Panc1 (cell line): ENCODE results near the gene WNT7A. TPM values are rescaled to one million over a fixed set of nuclear protein-coding genes. Genes with fewer than 3 reads are reported as not detected.

ENCODE experiments used
- ATAC-seq: fragments of 200-7000 bp; cut with Tn5 transposase; 2 replicates; pipeline ENCODE4 v1.9.1; 2020; ENCODE audit warnings: mild to moderate bottlenecking, moderate library complexity
- BruUV-seq: library from RNA; stranded (reverse); fragments of 400-500 nt; replicated peaks from 2 replicates; lab custom pipeline; 2021; lab: Mats Ljungman, UMichigan
- CTCF ChIA-PET: fragments of 300-600 bp; sonication (Branson Sonifier 250); formaldehyde crosslinking; loops from one replicate; lab custom pipeline; 2022; ENCODE audit warnings: antibody characterized with exemption; lab: Charles Lee
- POLR2A ChIA-PET: fragments of 300-600 bp; sonication (Branson Sonifier 250); formaldehyde crosslinking; loops from one replicate; lab custom pipeline; 2022; ENCODE audit warnings: antibody characterized with exemption; lab: Charles Lee
- DNase-seq: peaks from one replicate; pipeline ENCODE4 v3.0.0-alpha.2; 2010; ENCODE audit warnings: low read depth, low spot score
- H3K27ac ChIP-seq: 2 replicates; pipeline ENCODE4 v1.5.1; 2011; ENCODE audit warnings: mild to moderate bottlenecking, low read length, inconsistent platforms
- H3K27me3 ChIP-seq: fragments of 200-500 bp; sonication (Bioruptor generic); 2 replicates; pipeline ENCODE4 v1.6.0; 2014; ENCODE audit warnings: low read length, inconsistent platforms; ENCODE audit not compliant: control insufficient read depth, insufficient read depth
- H3K36me3 ChIP-seq: fragments of 200-500 bp; sonication (Bioruptor generic); 2 replicates; pipeline ENCODE4 v1.5.1; 2014; ENCODE audit warnings: inconsistent platforms, mild to moderate bottlenecking, low read length, moderate library complexity; ENCODE audit not compliant: control insufficient read depth, insufficient read depth
- H3K4me1 ChIP-seq: 2 replicates; pipeline ENCODE4 v1.5.1; 2011; ENCODE audit warnings: inconsistent platforms, mild to moderate bottlenecking, low read length, moderate library complexity; ENCODE audit not compliant: control insufficient read depth, insufficient read depth
- H3K4me3 ChIP-seq, 2 experiments: 2 replicates each; pipeline ENCODE4 v1.5.1; 2011 to 2012; ENCODE audit warnings: low read depth in 2 of 2, low read length in 2 of 2, mild to moderate bottlenecking in 2 of 2, inconsistent platforms in 1 of 2, moderate library complexity in 1 of 2
- H3K9me3 ChIP-seq: fragments of 200-500 bp; sonication (Bioruptor generic); 2 replicates; pipeline ENCODE4 v1.5.1; 2014; ENCODE audit warnings: low read depth, mild to moderate bottlenecking, inconsistent platforms, low read length, moderate library complexity; ENCODE audit not compliant: control insufficient read depth, insufficient read depth
- CTCF ChIP-seq: fragments of 450-650 bp; IDR thresholded peaks from 2 replicates; pipeline ENCODE4 v1.5.1; 2017; ENCODE audit warnings: mild to moderate bottlenecking
- POLR2AphosphoS5 ChIP-seq: IDR thresholded peaks from 2 replicates; pipeline ENCODE4 v1.6.1; 2012; ENCODE audit warnings: mild to moderate bottlenecking, low read depth, low read length, moderate library complexity
- SIN3A ChIP-seq: IDR thresholded peaks from 2 replicates; pipeline ENCODE4 v1.6.1; 2012; ENCODE audit warnings: low read depth, mild to moderate bottlenecking, low read length, moderate library complexity, borderline replicate concordance; ENCODE audit not compliant: insufficient read depth
- TCF7L2 ChIP-seq: IDR thresholded peaks from 2 replicates; pipeline ENCODE4 v1.6.1; 2011; ENCODE audit warnings: mild to moderate bottlenecking, low read depth, low read length, inconsistent platforms
- in situ Hi-C: cut with HindIII; loops from 2 replicates; pipeline ENCODE4 v1.10.0; 2016; ENCODE audit warnings: low sequenced_read_pairs, low pct_unique_long_range_greater_than_20kb
- intact Hi-C: fragments of 100-400 bp; cut with micrococcal nuclease; formaldehyde crosslinking; loops from one replicate; pipeline ENCODE4 v1.10.0; 2022; ENCODE audit not compliant: unreplicated experiment
- total RNA-seq: library from RNA; stranded (reverse); gene quantifications from one replicate; pipeline ENCODE4 v1.2.1, GENCODE V29; 2021; ENCODE audit not compliant: unreplicated experiment
- TF ChIP-seq, protein P1 (sequence below), 2 experiments: IDR thresholded peaks; 2 replicates each; pipeline ENCODE4 v1.6.1; 2011 to 2012; ENCODE audit warnings: low read depth in 2 of 2, control low read depth in 1 of 2, low read length in 1 of 2, mild to moderate bottlenecking in 1 of 2, moderate library complexity in 1 of 2; ENCODE audit not compliant: insufficient read depth in 1 of 2

WNT7A gene
- total RNA-seq, 1 experiment from 2014 or later: not detected

DNA sequence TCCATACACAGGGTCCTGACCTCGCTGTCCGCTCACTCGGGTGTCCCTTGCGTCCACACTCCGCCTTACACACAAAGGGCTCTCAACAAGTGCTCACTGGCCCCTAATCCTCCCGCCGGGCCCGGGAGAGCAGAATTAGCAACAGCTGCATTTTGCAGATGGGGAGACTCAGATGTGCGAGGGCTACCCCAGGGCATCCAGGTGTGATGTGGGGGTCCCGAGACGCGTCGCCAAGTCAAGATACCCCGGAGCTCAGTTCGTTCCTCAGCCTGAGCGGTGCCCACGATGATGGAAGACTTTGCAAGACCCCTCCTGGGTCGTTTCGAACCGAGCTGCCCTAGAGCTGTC, 14.9 kb upstream of the WNT7A start:
- Histone ChIP-seq H3K4me1 (0 out of 2 replicates have a peak, but pooled peaks cover 6% of the 10 kb centered on the region), H3K4me3 (peak overlapping the region; percentile 55 to 56), H3K27ac (no peak overlapping the region; the same call in 1 of the 2 replicates), H3K36me3 (no peaks in the 10 kb centered on the region), H3K9me3 (no peaks in the 10 kb centered on the region), H3K27me3 (no peaks in the 10 kb centered on the region)
- ChIA-PET POLR2A (no interaction called here), CTCF (no interaction called here)
- DNase-seq: no peak
- TF ChIP-seq CTCF (no peak), SIN3A (no peak), POLR2AphosphoS5 (no peak), TCF7L2 (no peak)
- TF ChIP-seq, protein P1, sequence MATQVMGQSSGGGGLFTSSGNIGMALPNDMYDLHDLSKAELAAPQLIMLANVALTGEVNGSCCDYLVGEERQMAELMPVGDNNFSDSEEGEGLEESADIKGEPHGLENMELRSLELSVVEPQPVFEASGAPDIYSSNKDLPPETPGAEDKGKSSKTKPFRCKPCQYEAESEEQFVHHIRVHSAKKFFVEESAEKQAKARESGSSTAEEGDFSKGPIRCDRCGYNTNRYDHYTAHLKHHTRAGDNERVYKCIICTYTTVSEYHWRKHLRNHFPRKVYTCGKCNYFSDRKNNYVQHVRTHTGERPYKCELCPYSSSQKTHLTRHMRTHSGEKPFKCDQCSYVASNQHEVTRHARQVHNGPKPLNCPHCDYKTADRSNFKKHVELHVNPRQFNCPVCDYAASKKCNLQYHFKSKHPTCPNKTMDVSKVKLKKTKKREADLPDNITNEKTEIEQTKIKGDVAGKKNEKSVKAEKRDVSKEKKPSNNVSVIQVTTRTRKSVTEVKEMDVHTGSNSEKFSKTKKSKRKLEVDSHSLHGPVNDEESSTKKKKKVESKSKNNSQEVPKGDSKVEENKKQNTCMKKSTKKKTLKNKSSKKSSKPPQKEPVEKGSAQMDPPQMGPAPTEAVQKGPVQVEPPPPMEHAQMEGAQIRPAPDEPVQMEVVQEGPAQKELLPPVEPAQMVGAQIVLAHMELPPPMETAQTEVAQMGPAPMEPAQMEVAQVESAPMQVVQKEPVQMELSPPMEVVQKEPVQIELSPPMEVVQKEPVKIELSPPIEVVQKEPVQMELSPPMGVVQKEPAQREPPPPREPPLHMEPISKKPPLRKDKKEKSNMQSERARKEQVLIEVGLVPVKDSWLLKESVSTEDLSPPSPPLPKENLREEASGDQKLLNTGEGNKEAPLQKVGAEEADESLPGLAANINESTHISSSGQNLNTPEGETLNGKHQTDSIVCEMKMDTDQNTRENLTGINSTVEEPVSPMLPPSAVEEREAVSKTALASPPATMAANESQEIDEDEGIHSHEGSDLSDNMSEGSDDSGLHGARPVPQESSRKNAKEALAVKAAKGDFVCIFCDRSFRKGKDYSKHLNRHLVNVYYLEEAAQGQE (IDR thresholded peaks at IDR 0.05; ENCODE audit: insufficient read depth in 1 of 2, low read depth in 2 of 2, low read length in 1 of 2): no peak
- BruUV-seq: no TSS peak
- intact Hi-C loops (no loop called here), in situ Hi-C loops (no loop called here)
- no peak for ATAC-seq

DNA sequence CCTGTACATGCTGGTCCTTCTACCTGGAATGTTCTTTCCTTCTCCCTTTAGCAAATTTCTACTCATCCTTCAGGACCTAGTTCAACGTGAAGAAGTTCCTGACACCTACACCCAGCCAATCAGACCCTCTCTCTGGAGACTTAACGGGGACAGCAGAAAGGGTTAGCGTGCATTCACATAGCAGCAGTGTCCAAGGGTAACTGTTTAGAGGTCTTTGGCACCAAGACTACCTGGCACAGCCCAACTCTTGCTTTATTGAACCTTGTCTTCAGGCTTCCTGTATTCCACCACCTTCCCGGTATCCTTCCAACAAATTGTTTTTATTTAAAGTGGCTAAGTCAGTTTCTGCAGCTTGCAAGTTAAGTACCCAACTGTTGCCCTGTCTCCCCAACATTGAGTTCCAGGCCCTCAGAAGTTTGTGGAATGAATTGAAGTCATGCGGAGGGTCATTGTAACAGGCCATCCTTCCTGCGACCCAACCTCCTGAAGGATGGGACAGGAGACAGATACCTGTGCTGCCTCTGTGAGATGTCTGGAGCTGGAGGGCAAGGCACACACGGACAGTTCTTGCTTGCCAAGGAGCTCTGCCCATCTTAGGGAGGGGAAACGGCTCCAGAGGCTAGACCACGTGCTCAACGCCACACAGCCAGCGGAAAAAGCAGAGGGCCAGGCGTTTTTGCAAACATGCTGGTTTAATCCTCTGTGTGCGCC, 14.4 kb upstream of the WNT7A start:
- in situ Hi-C loops (no loop called here), intact Hi-C loops (no loop called here)
- H3K36me3 ChIP-seq: no peaks in the 10 kb centered on the region
- DNase-seq (no peak), ATAC-seq (no peak)
- no TSS peak for BruUV-seq
- H3K27ac ChIP-seq: no peak overlapping the region
- ChIA-PET POLR2A (no interaction called here), CTCF (no interaction called here)
- H3K4me1 ChIP-seq: 0 out of 2 replicates have a peak, but pooled peaks cover 6% of the 10 kb centered on the region
- no peak for TF ChIP-seq TCF7L2
- TF ChIP-seq POLR2AphosphoS5: no peak
- TF ChIP-seq, protein P1 (IDR thresholded peaks at IDR 0.05; ENCODE audit: insufficient read depth in 1 of 2, low read depth in 2 of 2, low read length in 1 of 2): no peak
- TF ChIP-seq CTCF: no peak
- TF ChIP-seq SIN3A: no peak
- H3K27me3 ChIP-seq: no peaks in the 10 kb centered on the region
- no peak overlapping the region for H3K4me3 ChIP-seq
- no peaks in the 10 kb centered on the region for H3K9me3 ChIP-seq
